Omental fat pad (tissue), 4 donors: Measurements from ENCODE around the gene NOX5. TPM values are rescaled to one million over a fixed set of nuclear protein-coding genes. Genes with fewer than 3 reads are reported as not detected.

ENCODE experiments used
- ATAC-seq: fragments of 150-250 bp; one replicate; pipeline ENCODE4 v1.9.1; 2016; ENCODE audit warnings: mild to moderate bottlenecking, moderate library complexity; ENCODE audit not compliant: low FRiP score
- DNase-seq: peaks from one replicate; pipeline ENCODE4 v3.0.0-alpha.2; 2019; ENCODE audit warnings: low spot score
- total RNA-seq, 4 donors: library from RNA; depleted of rRNA; stranded (reverse); fragments of >200 nt; gene quantifications; one replicate each; pipeline ENCODE4 v1.1.0, GENCODE V29; 2016
- TF ChIP-seq, protein P1 (sequence below), 3 donors: fragments of 450-650 bp; IDR thresholded peaks; one replicate each; pipeline ENCODE4 v1.5.1; 2016 to 2017; ENCODE audit warnings: antibody characterized with exemption in 3 of 3, mild to moderate bottlenecking in 3 of 3, moderate library complexity in 2 of 3

The NOX5 gene
- total RNA-seq, 4 donors from 2014 or later: 0.28 to 0.56 (median 0.42) TPM

DNA sequence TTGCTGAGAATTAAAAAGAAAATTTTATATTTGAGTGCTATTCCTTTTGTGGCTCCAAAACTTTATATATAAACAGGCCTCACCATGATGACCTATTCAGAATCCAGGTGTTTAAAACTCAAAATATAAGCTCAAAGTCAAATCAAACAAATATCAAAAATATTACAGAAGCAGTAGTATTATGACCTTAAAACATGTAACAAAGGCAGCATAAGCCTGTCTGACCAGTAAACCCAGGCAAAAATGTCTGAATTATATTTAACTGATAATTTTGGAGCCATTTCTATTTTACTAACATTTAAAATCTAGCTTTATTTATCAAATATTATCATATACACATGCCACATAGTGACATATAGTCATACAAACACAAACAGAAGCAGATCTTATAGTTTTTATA is 6.4 kb upstream of the NOX5 start:
- ATAC-seq: no peak
- TF ChIP-seq, protein P1, sequence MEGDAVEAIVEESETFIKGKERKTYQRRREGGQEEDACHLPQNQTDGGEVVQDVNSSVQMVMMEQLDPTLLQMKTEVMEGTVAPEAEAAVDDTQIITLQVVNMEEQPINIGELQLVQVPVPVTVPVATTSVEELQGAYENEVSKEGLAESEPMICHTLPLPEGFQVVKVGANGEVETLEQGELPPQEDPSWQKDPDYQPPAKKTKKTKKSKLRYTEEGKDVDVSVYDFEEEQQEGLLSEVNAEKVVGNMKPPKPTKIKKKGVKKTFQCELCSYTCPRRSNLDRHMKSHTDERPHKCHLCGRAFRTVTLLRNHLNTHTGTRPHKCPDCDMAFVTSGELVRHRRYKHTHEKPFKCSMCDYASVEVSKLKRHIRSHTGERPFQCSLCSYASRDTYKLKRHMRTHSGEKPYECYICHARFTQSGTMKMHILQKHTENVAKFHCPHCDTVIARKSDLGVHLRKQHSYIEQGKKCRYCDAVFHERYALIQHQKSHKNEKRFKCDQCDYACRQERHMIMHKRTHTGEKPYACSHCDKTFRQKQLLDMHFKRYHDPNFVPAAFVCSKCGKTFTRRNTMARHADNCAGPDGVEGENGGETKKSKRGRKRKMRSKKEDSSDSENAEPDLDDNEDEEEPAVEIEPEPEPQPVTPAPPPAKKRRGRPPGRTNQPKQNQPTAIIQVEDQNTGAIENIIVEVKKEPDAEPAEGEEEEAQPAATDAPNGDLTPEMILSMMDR (IDR thresholded peaks at IDR 0.05): no peak

DNA sequence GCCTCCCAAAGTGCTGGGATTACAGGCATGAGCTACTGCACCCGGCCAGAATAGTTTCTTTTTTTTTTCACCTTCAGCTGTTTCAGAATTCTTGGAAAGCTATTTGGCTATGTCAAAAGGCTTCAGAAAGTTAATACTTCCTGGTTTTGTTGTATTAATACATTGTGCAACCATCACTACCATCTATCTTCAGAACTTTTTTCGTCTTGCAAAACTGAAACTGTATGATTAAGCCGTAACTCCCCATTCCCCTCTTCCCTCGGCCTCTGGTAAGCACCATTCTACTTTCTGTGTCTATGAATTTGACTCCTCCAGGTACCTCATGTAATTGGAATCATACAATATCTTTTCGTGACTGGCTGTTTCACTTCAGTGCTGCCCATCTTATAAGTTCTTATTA is 5.2 kb upstream of the NOX5 start:
- DNase-seq (no peak), ATAC-seq (no peak)
- TF ChIP-seq, protein P1 (IDR thresholded peaks at IDR 0.05): no peak

More for the DNA sequence above, 6.4 kb upstream of the NOX5 start:
- DNase-seq: no peak

DNA sequence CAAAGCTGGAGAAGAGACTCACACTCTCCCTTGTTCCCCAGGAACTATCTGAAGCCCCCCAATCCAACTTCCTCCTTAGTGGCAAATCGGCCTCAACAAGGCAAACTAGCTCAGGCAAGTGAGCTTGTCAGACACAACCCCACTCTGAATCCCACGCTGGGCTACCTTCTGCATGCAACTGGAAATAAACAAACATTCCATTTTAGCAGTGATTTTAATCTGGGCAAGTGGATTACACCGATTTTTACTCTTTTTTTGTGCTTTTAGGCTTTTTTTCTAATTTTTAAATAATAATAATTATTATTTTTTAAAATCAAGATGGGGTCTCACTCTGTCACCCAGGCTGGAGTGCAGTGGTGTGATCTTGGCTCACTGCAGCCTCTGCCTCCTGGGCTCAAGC is 2.9 kb upstream of the NOX5 start:
- DNase-seq: no peak
- no peak for ATAC-seq
- TF ChIP-seq, protein P1 (IDR thresholded peaks at IDR 0.05): no peak

DNA sequence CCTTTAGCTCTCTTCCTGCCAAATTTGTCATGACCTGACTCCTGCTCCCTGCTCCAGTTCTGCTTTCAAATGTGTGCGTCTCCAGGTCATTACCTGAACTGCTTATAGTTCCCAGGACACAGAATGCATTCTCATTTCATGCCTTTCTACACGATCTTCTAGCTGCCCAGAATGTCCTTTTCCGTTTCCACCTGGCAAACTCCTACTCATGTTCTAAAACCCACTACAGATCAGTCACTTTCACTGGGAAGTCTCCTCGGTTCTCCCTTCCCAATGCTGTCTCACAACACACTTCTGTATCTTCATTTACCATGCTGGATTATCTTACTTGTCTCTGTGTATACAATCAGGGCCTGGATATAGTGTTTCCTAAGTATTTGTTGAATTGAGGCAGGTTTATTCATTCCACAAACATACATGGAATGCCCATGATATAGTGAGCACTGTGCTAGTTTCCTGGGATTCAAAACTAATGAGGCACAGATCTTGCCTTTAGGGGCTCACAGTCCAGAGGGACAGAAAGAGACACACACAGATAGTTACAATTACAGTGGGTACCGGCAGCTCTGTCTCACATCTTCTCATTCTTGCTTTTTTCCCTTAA is 1.6 kb upstream of the NOX5 start:
- no peak for DNase-seq
- TF ChIP-seq, protein P1 (IDR thresholded peaks at IDR 0.05): no peak
- ATAC-seq: no peak

DNA sequence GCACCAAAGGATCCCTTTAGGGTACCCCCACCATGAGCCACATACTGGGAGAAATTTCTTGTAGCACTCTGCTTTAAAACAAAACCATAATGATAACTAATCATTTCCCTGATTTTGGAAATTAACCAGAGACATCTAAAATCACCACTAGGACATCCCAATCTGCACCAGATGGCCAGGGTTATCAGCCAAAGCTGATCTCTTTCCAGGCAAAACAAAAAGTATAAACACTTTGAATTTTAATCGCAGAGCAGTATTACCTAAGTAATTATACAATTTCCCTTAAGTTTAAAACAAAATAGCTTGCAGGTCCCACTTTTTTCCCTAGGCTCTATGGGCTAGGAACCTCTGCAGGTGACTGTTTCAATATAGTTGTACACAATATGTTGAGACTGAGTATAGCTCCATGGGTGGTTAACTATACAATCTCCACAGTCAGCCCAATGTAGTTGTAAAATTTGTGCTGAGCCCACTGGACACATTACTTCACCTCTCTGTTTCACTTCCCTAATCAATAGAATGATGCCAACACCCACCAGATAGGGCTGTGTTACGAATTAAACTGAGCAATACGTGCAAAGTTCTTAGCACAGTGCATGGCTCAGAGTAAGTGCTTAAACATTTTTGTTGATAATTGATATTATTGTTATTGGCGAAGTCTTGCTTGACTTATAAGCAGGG is 629 bp upstream of the NOX5 start:
- ATAC-seq: no peak
- TF ChIP-seq, protein P1 (IDR thresholded peaks at IDR 0.05): no peak
- no peak for DNase-seq

DNA sequence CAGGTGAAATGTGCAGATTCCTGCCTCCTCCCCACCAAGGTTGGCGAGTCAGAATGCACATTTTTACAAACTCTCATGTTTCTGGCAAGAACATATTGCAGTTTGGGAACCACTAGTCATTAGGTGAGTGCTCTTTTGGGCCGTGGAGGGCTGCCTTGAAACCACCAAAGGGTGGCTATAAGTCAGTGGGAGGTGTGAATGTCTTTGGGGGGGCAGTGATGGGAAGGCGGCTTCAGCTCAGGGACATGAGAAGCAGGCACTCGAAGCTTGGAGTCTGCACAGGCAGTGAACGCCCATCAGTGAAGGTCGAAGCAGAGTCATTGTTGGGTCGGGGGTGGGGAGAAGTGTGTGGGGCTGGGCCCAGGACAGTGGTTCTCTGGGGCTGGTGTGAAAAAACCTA is 1.1 kb downstream of the NOX5 start:
- TF ChIP-seq, protein P1 (IDR thresholded peaks at IDR 0.05): no peak
- ATAC-seq (no peak), DNase-seq (no peak)

DNA sequence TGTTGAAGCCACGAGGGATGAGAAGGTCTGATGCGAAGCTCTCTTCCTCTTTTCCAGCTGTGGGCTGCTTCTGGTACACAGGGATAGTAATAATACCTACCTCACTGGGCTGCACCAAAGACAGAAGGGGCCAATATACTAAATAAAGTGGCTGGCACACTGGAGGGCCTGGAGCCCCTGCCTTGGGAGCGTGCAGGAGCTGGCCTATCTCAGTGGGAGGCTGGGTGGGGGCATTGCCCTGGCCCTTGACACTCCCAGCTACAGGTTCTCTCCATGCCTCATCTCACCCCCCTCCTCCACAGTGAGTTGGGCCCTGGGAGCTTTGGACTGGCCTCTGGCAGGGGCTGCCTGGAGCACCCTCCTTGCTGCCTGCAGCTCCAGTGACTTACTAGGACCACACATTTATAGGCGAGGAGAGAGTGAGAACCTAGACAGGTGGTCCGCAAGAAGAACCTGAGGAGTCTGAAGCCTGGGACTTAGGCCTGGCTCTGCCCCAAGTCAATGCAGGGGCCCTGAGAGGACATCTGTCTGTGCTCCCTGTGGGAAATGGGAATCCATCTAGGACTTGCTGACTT is 1.6 kb downstream of the NOX5 start:
- TF ChIP-seq, protein P1 (IDR thresholded peaks at IDR 0.05): no peak
- no peak for ATAC-seq
- DNase-seq: no peak
